Hepatocyte (in vitro differentiated cells): ENCODE measurements around the gene COMMD3. TPM values are rescaled to one million over a fixed set of nuclear protein-coding genes. Genes with fewer than 3 reads are reported as not detected.
A peak's percentile ranks its signal among the peaks of the same experiment; 100 is the strongest.

Experiments
- DNase-seq: peaks from one replicate; pipeline ENCODE4 v3.0.0-alpha.2; 2016; ENCODE audit warnings: low spot score
- H2AFZ ChIP-seq: fragments of 200-600 bp; sonication (generic); 2 replicates; pipeline ENCODE4 v1.6.0; 2016; ENCODE audit warnings: antibody characterized with exemption, mild to moderate bottlenecking
- H3K27ac ChIP-seq: fragments of 200-600 bp; sonication (generic); 2 replicates; pipeline ENCODE4 v1.5.1; 2016; ENCODE audit warnings: mild to moderate bottlenecking
- H3K27me3 ChIP-seq: fragments of 200-600 bp; sonication (generic); 2 replicates; pipeline ENCODE4 v1.6.1; 2016
- H3K36me3 ChIP-seq: fragments of 200-600 bp; sonication (generic); replicated peaks from 2 replicates; pipeline ENCODE4 v1.5.1; 2016; ENCODE audit warnings: low read depth; ENCODE audit not compliant: insufficient read depth
- H3K4me1 ChIP-seq: fragments of 200-600 bp; sonication (generic); 2 replicates; pipeline ENCODE4 v1.5.1; 2016; ENCODE audit warnings: mild to moderate bottlenecking, moderate library complexity; ENCODE audit not compliant: insufficient read depth
- H3K4me2 ChIP-seq: fragments of 200-600 bp; sonication (generic); 2 replicates; pipeline ENCODE4 v1.6.0; 2016
- H3K4me3 ChIP-seq: fragments of 200-600 bp; sonication (generic); 2 replicates; pipeline ENCODE4 v1.5.1; 2016; ENCODE audit warnings: mild to moderate bottlenecking
- H3K79me2 ChIP-seq: fragments of 200-600 bp; sonication (generic); 2 replicates; pipeline ENCODE4 v1.6.0; 2017; ENCODE audit warnings: mild to moderate bottlenecking
- H3K9me2 ChIP-seq: fragments of 200-600 bp; sonication (generic); replicated peaks from 2 replicates; pipeline ENCODE4 v1.6.0; 2017; ENCODE audit warnings: mild to moderate bottlenecking; ENCODE audit not compliant: insufficient read depth
- H3K9me3 ChIP-seq: fragments of 200-600 bp; sonication (generic); 2 replicates; pipeline ENCODE4 v1.5.1; 2016; ENCODE audit warnings: low read depth, mild to moderate bottlenecking
- H4K20me1 ChIP-seq: fragments of 200-600 bp; sonication (generic); 2 replicates; pipeline ENCODE4 v1.6.0; 2016; ENCODE audit warnings: mild to moderate bottlenecking; ENCODE audit not compliant: insufficient read depth, poor library complexity, severe bottlenecking
- EZH2 ChIP-seq: fragments of 200-600 bp; sonication (generic); IDR thresholded peaks from 2 replicates; pipeline ENCODE4 v1.6.1; 2016; ENCODE audit warnings: antibody characterized with exemption, mild to moderate bottlenecking, borderline replicate concordance
- EZH2phosphoT487 ChIP-seq: fragments of 200-600 bp; sonication (generic); IDR thresholded peaks from one replicate; pipeline ENCODE4 v1.6.1; 2018; ENCODE audit warnings: antibody characterized with exemption, mild to moderate bottlenecking, low read depth, moderate library complexity; ENCODE audit not compliant: unreplicated experiment, severe bottlenecking
- WGBS: methylation state at CpG from one replicate; pipeline ENCODE4 v1.1.6; 2016; ENCODE audit warnings: low lambda C conversion rate; ENCODE audit errors: missing lambda C conversion rate; 5-methylcytosine and 5-hydroxymethylcytosine counted together
- polyA plus RNA-seq: library from polyadenylated mRNA; unstranded; fragments of >200 nt; fragmentation: Nextera tagmentation; extraction: Ambion mirVana; gene quantifications from 2 replicates; pipeline ENCODE4 v1.2.1, GENCODE V29; 2016
- total RNA-seq: library from RNA; depleted of rRNA; stranded (reverse); fragments of >200 nt; gene quantifications from 2 replicates; pipeline ENCODE4 v1.2.3, GENCODE V29; 2014
- TF ChIP-seq, protein P1 (sequence below): fragments of 200-600 bp; sonication (generic); IDR thresholded peaks from 2 replicates; pipeline ENCODE4 v1.5.1; 2016; ENCODE audit warnings: antibody characterized with exemption, mild to moderate bottlenecking; ENCODE audit not compliant: poor library complexity

COMMD3 gene
- total and polyA plus RNA-seq, 2 experiments from 2014 or later: 55.1 to 92.3 TPM

DNA sequence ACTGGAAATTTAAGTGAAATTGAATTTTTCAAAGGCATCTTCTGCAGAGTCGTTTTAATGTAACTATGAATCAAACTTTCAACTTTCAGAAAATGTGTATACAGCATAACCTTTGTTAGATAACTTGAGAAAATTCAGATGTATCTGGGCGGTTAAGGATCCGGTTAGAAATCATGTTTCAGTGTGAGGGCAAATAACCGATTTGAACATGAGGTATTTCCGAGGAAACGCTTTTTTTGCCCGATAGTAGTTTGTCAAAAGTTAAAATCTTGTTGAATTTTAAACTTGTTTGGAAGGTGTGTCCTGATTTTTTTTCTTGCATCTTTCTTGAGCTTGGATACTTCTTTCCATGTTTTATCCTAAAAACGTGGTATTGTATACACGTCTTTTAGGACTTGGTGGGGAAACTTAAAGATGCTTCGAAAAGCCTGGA lies 3.4 kb downstream of the COMMD3 start:
- DNase-seq: no peak
- peaks cover 48% of the 10 kb centered on the region for H3K79me2 ChIP-seq
- peak overlapping the region; percentile 82 for H3K4me2 ChIP-seq
- H3K4me3 ChIP-seq: peak overlapping the region; percentile 34
- no peaks in the 10 kb centered on the region for H3K9me2 ChIP-seq
- TF ChIP-seq EZH2phosphoT487 (no peak), EZH2 (no peak)
- TF ChIP-seq, protein P1, sequence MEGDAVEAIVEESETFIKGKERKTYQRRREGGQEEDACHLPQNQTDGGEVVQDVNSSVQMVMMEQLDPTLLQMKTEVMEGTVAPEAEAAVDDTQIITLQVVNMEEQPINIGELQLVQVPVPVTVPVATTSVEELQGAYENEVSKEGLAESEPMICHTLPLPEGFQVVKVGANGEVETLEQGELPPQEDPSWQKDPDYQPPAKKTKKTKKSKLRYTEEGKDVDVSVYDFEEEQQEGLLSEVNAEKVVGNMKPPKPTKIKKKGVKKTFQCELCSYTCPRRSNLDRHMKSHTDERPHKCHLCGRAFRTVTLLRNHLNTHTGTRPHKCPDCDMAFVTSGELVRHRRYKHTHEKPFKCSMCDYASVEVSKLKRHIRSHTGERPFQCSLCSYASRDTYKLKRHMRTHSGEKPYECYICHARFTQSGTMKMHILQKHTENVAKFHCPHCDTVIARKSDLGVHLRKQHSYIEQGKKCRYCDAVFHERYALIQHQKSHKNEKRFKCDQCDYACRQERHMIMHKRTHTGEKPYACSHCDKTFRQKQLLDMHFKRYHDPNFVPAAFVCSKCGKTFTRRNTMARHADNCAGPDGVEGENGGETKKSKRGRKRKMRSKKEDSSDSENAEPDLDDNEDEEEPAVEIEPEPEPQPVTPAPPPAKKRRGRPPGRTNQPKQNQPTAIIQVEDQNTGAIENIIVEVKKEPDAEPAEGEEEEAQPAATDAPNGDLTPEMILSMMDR: no peak
- H2AFZ ChIP-seq: no peak overlapping the region
- no peaks in the 10 kb centered on the region for H3K9me3 ChIP-seq
- peaks cover 37% of the 10 kb centered on the region for H4K20me1 ChIP-seq
- H3K36me3 ChIP-seq: no peaks in the 10 kb centered on the region
- H3K27me3 ChIP-seq: peaks cover 39% of the 10 kb centered on the region
- peaks cover 29% of the 10 kb centered on the region for H3K4me1 ChIP-seq
- 57% methylated on average over 10 of the region's 10 CpGs for WGBS
- H3K27ac ChIP-seq: peak overlapping the region; percentile 45

DNA sequence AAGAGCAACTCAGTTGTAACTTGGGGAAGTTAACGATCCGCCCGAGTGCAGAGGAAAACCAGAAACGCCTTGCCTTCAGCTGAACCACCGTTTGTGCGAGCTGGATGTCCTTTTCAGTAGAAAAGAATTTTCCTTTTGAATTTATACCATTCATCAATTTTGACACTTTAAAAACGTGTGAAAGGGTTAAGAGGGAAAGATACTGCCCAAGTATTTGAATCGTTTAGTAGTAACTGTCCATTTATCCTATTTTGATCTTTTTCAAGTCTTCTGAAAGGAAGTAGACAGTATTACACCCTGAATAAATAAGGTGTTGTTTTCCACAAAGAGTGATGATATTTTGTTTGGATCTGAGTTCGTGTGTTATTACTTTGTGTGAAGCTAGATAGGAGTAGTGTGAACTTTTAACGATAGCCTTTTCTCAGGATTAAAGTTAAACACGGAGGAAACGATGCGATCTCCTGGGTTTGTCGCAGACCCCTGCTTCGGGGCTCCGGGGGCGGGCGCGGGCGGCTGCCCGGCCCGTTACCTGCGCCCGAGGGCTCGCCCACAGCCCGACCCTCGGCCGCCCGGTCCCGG lies 3.9 kb downstream of the COMMD3 start:
- Histone ChIP-seq H3K9me3 (no peaks in the 10 kb centered on the region), H3K4me3 (peak overlapping the region; percentile 34), H3K4me2 (peak overlapping the region; percentile 82), H3K9me2 (no peaks in the 10 kb centered on the region), H3K79me2 (peaks cover 53% of the 10 kb centered on the region), H3K36me3 (no peaks in the 10 kb centered on the region), H3K4me1 (peaks cover 32% of the 10 kb centered on the region), H3K27me3 (peaks cover 39% of the 10 kb centered on the region), H4K20me1 (peaks cover 40% of the 10 kb centered on the region), H2AFZ (peak overlapping the region; percentile 48), H3K27ac (peak overlapping the region; percentile 45)
- WGBS: 10% methylated on average over 23 of the region's 30 CpGs
- TF ChIP-seq EZH2phosphoT487 (no peak), EZH2 (no peak)
- TF ChIP-seq, protein P1: no peak
- no peak for DNase-seq

DNA sequence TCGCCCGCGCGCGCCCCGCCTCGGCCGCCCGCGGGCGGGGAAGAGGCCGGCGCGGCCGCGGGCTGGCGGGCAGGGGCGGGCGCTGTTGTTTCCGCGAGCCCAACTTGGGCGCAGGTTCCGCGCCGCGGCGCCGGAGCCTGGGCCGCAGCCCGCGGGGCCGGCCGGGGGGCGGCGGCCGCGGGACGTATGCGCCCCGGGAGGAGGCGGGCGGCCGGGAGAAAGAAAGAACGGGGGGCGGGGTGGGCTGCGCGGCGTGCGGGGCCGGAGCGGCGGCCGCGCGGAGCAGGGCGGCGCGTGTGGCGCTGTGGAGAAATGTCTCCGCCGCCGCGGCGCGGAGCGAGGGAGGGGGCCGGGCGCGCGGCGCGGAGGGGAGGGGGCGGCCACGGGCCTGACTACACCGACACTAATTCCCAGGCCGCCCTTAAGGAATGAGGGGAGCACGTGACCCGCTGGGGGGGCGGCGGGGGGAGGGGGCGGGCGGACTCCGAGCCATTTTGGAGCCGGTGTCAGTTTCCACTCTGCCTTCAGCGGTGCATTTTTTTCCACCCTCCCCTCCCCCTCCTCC lies 4.5 kb downstream of the COMMD3 start, which contains the start of gene BMI1:
BMI1 (plus strand) TSS at position 509 of the 565 bp plus-strand sequence. CDS start 5,351 bp downstream, outside the sequence.
- no peaks in the 10 kb centered on the region for H3K36me3 ChIP-seq
- H3K4me3 ChIP-seq: peak within 1 kb of the TSS; percentile 76
- no peaks in the 10 kb centered on the region for H3K9me2 ChIP-seq
- H3K79me2 ChIP-seq: peaks cover 54% of the 10 kb centered on the region
- H3K27ac ChIP-seq: peak within 1 kb of the TSS; percentile 93
- H4K20me1 ChIP-seq: peaks cover 40% of the 10 kb centered on the region
- 0% methylated on average over 8 of the region's 85 CpGs for WGBS
- H3K4me1 ChIP-seq: peaks cover 27% of the 10 kb centered on the region
- TF ChIP-seq, protein P1: no peak
- TF ChIP-seq EZH2phosphoT487 (no peak), EZH2 (no peak)
- H3K27me3 ChIP-seq: peaks cover 39% of the 10 kb centered on the region
- peak; percentile 90 for DNase-seq
- H2AFZ ChIP-seq: peak within 1 kb of the TSS; percentile 87
- H3K4me2 ChIP-seq: peak within 1 kb of the TSS; percentile 95
- no peaks in the 10 kb centered on the region for H3K9me3 ChIP-seq
